SK-N-SH (cell line): ENCODE measurements around the gene CEP44. TPM values are rescaled to one million over a fixed set of nuclear protein-coding genes. Genes with fewer than 3 reads are reported as not detected.
A peak's percentile ranks its signal among the peaks of the same experiment; 100 is the strongest.

Source experiments
- CTCF ChIA-PET: fragments of 300-600, 350-600 bp; formaldehyde crosslinking; extraction: SDS; loops from one replicate; lab custom pipeline; 2021; lab: Yijun Ruan, JAX
- POLR2A ChIA-PET: fragments of 350-600 bp; sonication (Branson Sonifier 250); formaldehyde crosslinking; extraction: SDS; loops from one replicate; lab custom pipeline; 2020; ENCODE audit warnings: antibody characterized with exemption, inconsistent platforms; lab: Yijun Ruan, JAX
- DNase-seq: peaks from one replicate; pipeline ENCODE4 v3.0.0; 2012
- H2AFZ ChIP-seq: fragments of 200-600 bp; sonication (generic); 2 replicates; pipeline ENCODE4 v1.8.1; 2016; ENCODE audit warnings: antibody characterized with exemption, mild to moderate bottlenecking, low read depth
- H3F3A ChIP-seq: fragments of 200-600 bp; sonication (generic); replicated peaks from 2 replicates; pipeline ENCODE3; 2016; ENCODE audit warnings: antibody characterized with exemption, mild to moderate bottlenecking; ENCODE audit not compliant: insufficient read depth
- H3K27ac ChIP-seq, 2 experiments: fragments of 200-500 bp in 1 of 2; fragments of 200-600 bp in 1 of 2; sonication (Bioruptor generic) in 1 of 2; sonication (generic), shearing (Covaris generic) in 1 of 2; 2 replicates each; pipeline versions ENCODE4 v1.5.1 to v1.6.1; 2014 to 2016; ENCODE audit warnings: low read depth in 2 of 2, inconsistent platforms in 1 of 2, low read length in 1 of 2, mild to moderate bottlenecking in 1 of 2, mixed read lengths in 1 of 2
- H3K27me3 ChIP-seq: fragments of 200-600 bp; sonication (generic), shearing (Covaris generic); 2 replicates; pipeline ENCODE4 v1.6.1; 2016; ENCODE audit warnings: mixed run types; ENCODE audit not compliant: insufficient read depth
- H3K36me3 ChIP-seq, 2 experiments: fragments of 200-500 bp in 1 of 2; fragments of 200-600 bp in 1 of 2; sonication (Bioruptor generic) in 1 of 2; sonication (generic) in 1 of 2; replicated peaks in 1 of 2; 2 replicates each; pipeline versions ENCODE3 to v1.5.1; 2014 to 2016; ENCODE audit warnings: low read length in 1 of 2, mild to moderate bottlenecking in 1 of 2; ENCODE audit not compliant: insufficient read depth in 2 of 2, control insufficient read depth in 1 of 2
- H3K4me1 ChIP-seq, 2 experiments: fragments of 200-500 bp in 1 of 2; fragments of 200-600 bp in 1 of 2; sonication (Bioruptor generic) in 1 of 2; sonication (generic), shearing (Covaris generic) in 1 of 2; 2 replicates each; pipeline versions ENCODE4 v1.5.1 to v1.6.1; 2014 to 2016; ENCODE audit warnings: low read depth in 1 of 2, low read length in 1 of 2, mixed run types in 1 of 2; ENCODE audit not compliant: insufficient read depth in 2 of 2, control insufficient read depth in 1 of 2
- H3K4me2 ChIP-seq: fragments of 200-600 bp; sonication (generic), shearing (Covaris generic); 2 replicates; pipeline ENCODE4 v1.6.1; 2017; ENCODE audit warnings: mixed run types
- H3K4me3 ChIP-seq, 2 experiments: fragments of 200-500 bp in 1 of 2; fragments of 200-600 bp in 1 of 2; sonication (Bioruptor generic) in 1 of 2; sonication (generic), shearing (Covaris generic) in 1 of 2; 2 replicates each; pipeline versions ENCODE4 v1.5.1 to v1.8.1; 2014 to 2016; ENCODE audit warnings: low read depth in 2 of 2, inconsistent platforms in 1 of 2, low read length in 1 of 2, mild to moderate bottlenecking in 1 of 2, mixed read lengths in 1 of 2, moderate library complexity in 1 of 2
- H3K79me2 ChIP-seq: fragments of 200-600 bp; sonication (generic); 2 replicates; pipeline ENCODE4 v1.8.1; 2017; ENCODE audit warnings: mild to moderate bottlenecking; ENCODE audit not compliant: insufficient read depth
- H3K9ac ChIP-seq: fragments of 200-600 bp; sonication (generic); 2 replicates; pipeline ENCODE4 v1.6.1; 2017; ENCODE audit warnings: mixed run types
- H3K9me2 ChIP-seq: fragments of 200-600 bp; sonication (generic); 2 replicates; pipeline ENCODE4 v1.6.1; 2017; ENCODE audit warnings: mixed run types
- H3K9me3 ChIP-seq: fragments of 200-600 bp; sonication (generic); 2 replicates; pipeline ENCODE4 v1.6.1; 2017; ENCODE audit warnings: mixed run types, mild to moderate bottlenecking, moderate library complexity
- H4K20me1 ChIP-seq: fragments of 200-600 bp; sonication (generic); 2 replicates; pipeline ENCODE4 v1.6.1; 2017; ENCODE audit warnings: mild to moderate bottlenecking, mixed run types; ENCODE audit not compliant: insufficient read depth
- CHD2 ChIP-seq: fragments of 150-350 bp; IDR thresholded peaks from 2 replicates; pipeline ENCODE4 v1.6.1; 2018; ENCODE audit warnings: low read length; ENCODE audit not compliant: partially characterized antibody
- CTCF ChIP-seq: fragments of 200-600 bp; sonication (generic); IDR thresholded peaks from 2 replicates; pipeline ENCODE4 v1.6.1; 2017; ENCODE audit warnings: antibody characterized with exemption, mild to moderate bottlenecking, moderate library complexity
- ELF1 ChIP-seq: IDR thresholded peaks from 2 replicates; pipeline ENCODE4 v1.4.0; 2012
- EP300 ChIP-seq, 2 experiments: IDR thresholded peaks; 2 replicates each; pipeline versions ENCODE4 v1.4.0 to v1.6.1; 2012; ENCODE audit warnings: borderline replicate concordance in 1 of 2, low read depth in 1 of 2, low read length in 1 of 2
- EZH2phosphoT487 ChIP-seq: fragments of 200-600 bp; sonication (generic); IDR thresholded peaks from 2 replicates; pipeline ENCODE4 v1.6.1; 2017; ENCODE audit warnings: low read depth, mixed run types, mild to moderate bottlenecking, antibody characterized with exemption, moderate library complexity, borderline replicate concordance
- FOSL2 ChIP-seq: IDR thresholded peaks from 2 replicates; pipeline ENCODE4 v1.4.0; 2012; ENCODE audit warnings: low read depth, mild to moderate bottlenecking, moderate library complexity, borderline replicate concordance
- FOXM1 ChIP-seq: IDR thresholded peaks from 2 replicates; pipeline ENCODE4 v1.4.0; 2012; ENCODE audit warnings: low read depth, mild to moderate bottlenecking
- GABPA ChIP-seq: IDR thresholded peaks from 2 replicates; pipeline ENCODE4 v1.4.0; 2012; ENCODE audit warnings: low read depth, mild to moderate bottlenecking
- GATA2 ChIP-seq: sonication (generic); formaldehyde crosslinking; IDR thresholded peaks from 2 replicates; pipeline ENCODE4 v1.5.0; 2020; ENCODE audit warnings: mild to moderate bottlenecking, missing genetic modification reagents
- JUND ChIP-seq: IDR thresholded peaks from 2 replicates; pipeline ENCODE4 v1.4.0; 2012
- MEF2A ChIP-seq: IDR thresholded peaks from 2 replicates; pipeline ENCODE4 v1.4.0; 2012; ENCODE audit warnings: low read depth, borderline replicate concordance
- MXI1 ChIP-seq: IDR thresholded peaks from 2 replicates; pipeline ENCODE4 v1.6.1; 2012; ENCODE audit warnings: mild to moderate bottlenecking, low read depth, low read length, improper control_type of control experiment
- NFIC ChIP-seq: IDR thresholded peaks from 2 replicates; pipeline ENCODE4 v1.4.0; 2012; ENCODE audit warnings: borderline replicate concordance
- NRF1 ChIP-seq: IDR thresholded peaks from 2 replicates; pipeline ENCODE4 v1.6.1; 2012; ENCODE audit warnings: low read depth, mild to moderate bottlenecking, low read length
- POLR2AphosphoS5 ChIP-seq: IDR thresholded peaks from 2 replicates; pipeline ENCODE4 v1.6.1; 2012; ENCODE audit warnings: low read depth, low read length
- RCOR1 ChIP-seq: fragments of 150-350 bp; IDR thresholded peaks from 2 replicates; pipeline ENCODE4 v1.6.1; 2017; ENCODE audit warnings: antibody characterized with exemption, low read length
- REST ChIP-seq: IDR thresholded peaks from 2 replicates; pipeline ENCODE4 v1.6.1; 2012; ENCODE audit warnings: mild to moderate bottlenecking, low read depth, low read length, moderate library complexity
- RFX5 ChIP-seq: IDR thresholded peaks from 2 replicates; pipeline ENCODE4 v1.6.1; 2012; ENCODE audit warnings: mild to moderate bottlenecking, improper control_type of control experiment, low read length
- RXRA ChIP-seq: IDR thresholded peaks from 2 replicates; pipeline ENCODE4 v1.4.0; 2012; ENCODE audit warnings: low read depth, mild to moderate bottlenecking, borderline replicate concordance
- SIN3A ChIP-seq: IDR thresholded peaks from 2 replicates; pipeline ENCODE4 v1.6.1; 2012; ENCODE audit warnings: low read depth, mild to moderate bottlenecking, low read length, moderate library complexity, borderline replicate concordance
- TAF1 ChIP-seq: IDR thresholded peaks from 2 replicates; pipeline ENCODE4 v1.6.1; 2012; ENCODE audit warnings: low read depth, mild to moderate bottlenecking, low read length, moderate library complexity, borderline replicate concordance
- TEAD4 ChIP-seq: IDR thresholded peaks from 2 replicates; pipeline ENCODE4 v1.4.0; 2012; ENCODE audit warnings: mild to moderate bottlenecking, borderline replicate concordance; ENCODE audit not compliant: insufficient read depth
- USF1 ChIP-seq: IDR thresholded peaks from 2 replicates; pipeline ENCODE4 v1.4.0; 2012; ENCODE audit warnings: low read depth, borderline replicate concordance
- USF2 ChIP-seq: fragments of 150-350 bp; IDR thresholded peaks from 2 replicates; pipeline ENCODE4 v1.6.1; 2017; ENCODE audit warnings: antibody characterized with exemption, low read length, low read depth, borderline replicate concordance
- YY1 ChIP-seq: IDR thresholded peaks from 2 replicates; pipeline ENCODE4 v1.4.0; 2012; ENCODE audit warnings: low read depth, mild to moderate bottlenecking
- WGBS: methylation state at CpG from one replicate; pipeline ENCODE4 v1.1.6; 2017; ENCODE audit warnings: low lambda C conversion rate; 5-methylcytosine and 5-hydroxymethylcytosine counted together
- polyA plus RNA-seq, 3 experiments: library from polyadenylated mRNA; depleted of rRNA; stranded (reverse); fragments of >200 nt; gene quantifications; 2 replicates each; pipeline ENCODE4 v1.2.3, GENCODE V29; 2012
- TF ChIP-seq, protein P1 (sequence below): IDR thresholded peaks from 2 replicates; pipeline ENCODE4 v1.4.0; 2012; ENCODE audit warnings: low read depth

The CEP44 gene
- polyA plus RNA-seq, 1 of the 3 experiments (the other 2 are of a cell fraction): 3.8 TPM

- Histone ChIP-seq H4K20me1 (no peaks in the 10 kb centered on the region), H3K27me3 (no peaks in the 10 kb centered on the region), H3K9ac (no peak overlapping the region), H3K9me2 (no peaks in the 10 kb centered on the region; the same call in 1 of the 2 replicates), H3K27ac (peak overlapping the region; percentile 2 to 39; a peak in 2 of 4 replicates), H3K4me2 (no peak overlapping the region), H3F3A (peaks cover 3% of the 10 kb centered on the region), H2AFZ (no peak overlapping the region), H3K36me3 (peaks cover 15 to 30% of the 10 kb centered on the region in 2 experiments), H3K4me3 (no peak overlapping the region), H3K9me3 (no peaks in the 10 kb centered on the region), H3K4me1 (peaks cover 5 to 29% of the 10 kb centered on the region in 2 experiments; a peak in 1 of 4 replicates), H3K79me2 (no peaks in the 10 kb centered on the region)
- ChIA-PET POLR2A (no interaction called here), CTCF (interaction anchor here (1.1 to 1.8 kb wide), 2 partner anchors 9 to 16 kb away, joined by 4 to 5 read pairs; no protein-coding TSS in a partner anchor)
- DNase-seq: no peak
- WGBS: 36% methylated on average over 1 of the region's 1 CpG
- peak in 1 of 2 experiments; percentile 29; a peak in 1 of 4 replicates for TF ChIP-seq EP300 (IDR thresholded peaks at IDR 0.05; ENCODE audit: borderline replicate concordance in 1 of 2, low read depth in 1 of 2, low read length in 1 of 2)
- TF ChIP-seq, protein P1, sequence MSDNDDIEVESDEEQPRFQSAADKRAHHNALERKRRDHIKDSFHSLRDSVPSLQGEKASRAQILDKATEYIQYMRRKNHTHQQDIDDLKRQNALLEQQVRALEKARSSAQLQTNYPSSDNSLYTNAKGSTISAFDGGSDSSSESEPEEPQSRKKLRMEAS: no peak
- peak; percentile 65 for TF ChIP-seq FOSL2
- no peak for TF ChIP-seq REST
- TF ChIP-seq USF1: no peak
- no peak for TF ChIP-seq MXI1
- TF ChIP-seq RXRA: no peak
- TF ChIP-seq FOXM1: no peak
- no peak for TF ChIP-seq MEF2A
- no peak for TF ChIP-seq GATA2
- no peak for TF ChIP-seq TAF1
- no peak for TF ChIP-seq GABPA
- TF ChIP-seq JUND: peak; percentile 68
- no peak for TF ChIP-seq CTCF
- no peak for TF ChIP-seq YY1
- TF ChIP-seq ELF1: no peak
- no peak for TF ChIP-seq CHD2
- TF ChIP-seq NFIC: peak; percentile 26; the same call in 1 of the 2 replicates
- no peak for TF ChIP-seq POLR2AphosphoS5
- TF ChIP-seq RFX5: no peak
- no peak for TF ChIP-seq USF2
- no peak for TF ChIP-seq EZH2phosphoT487
- TF ChIP-seq TEAD4: no peak
- no peak for TF ChIP-seq SIN3A
- TF ChIP-seq RCOR1: no peak
- TF ChIP-seq NRF1: no peak
Observed at GRCh38 chr4:174244441-174244840, 39.3 kb upstream of the CEP44 start.
